ENCODE results near the gene RSL1D1. TPM values are rescaled to one million over a fixed set of nuclear protein-coding genes. Genes with fewer than 3 reads are reported as not detected.

Gene RSL1D1
- total RNA-seq, 2 donors from 2014 or later: 89.5 to 99.3 TPM

- intact Hi-C loops (cut with DNase I): no loop called here
- Histone ChIP-seq H3K4me3 (no peak overlapping the region), H3K27me3 (no peaks in the 10 kb centered on the region), H3K9ac (ENCODE audit: low read depth in 2 of 2, low read length in 2 of 2) (no peak overlapping the region), H3K4me1 (no peaks in the 10 kb centered on the region), H3K9me3 (no peaks in the 10 kb centered on the region), H3K36me3 (peaks cover 8% of the 10 kb centered on the region), H3K27ac (no peak overlapping the region)
- no peak for TF ChIP-seq CTCF (IDR thresholded peaks at IDR 0.05)
- DNase-seq: no peak
Measured at GRCh38 chr16:11876306-11876705, 25.0 kb upstream of the RSL1D1 start.

- H3K4me1 ChIP-seq: no peaks in the 10 kb centered on the region
- no peak overlapping the region for H3K27ac ChIP-seq
- H3K4me3 ChIP-seq: no peak overlapping the region
- no peak overlapping the region for H3K9ac ChIP-seq (ENCODE audit: low read depth in 2 of 2, low read length in 2 of 2)
- no peak for TF ChIP-seq CTCF (IDR thresholded peaks at IDR 0.05)
- no peaks in the 10 kb centered on the region for H3K27me3 ChIP-seq
- intact Hi-C loops (cut with DNase I): no loop called here
- H3K36me3 ChIP-seq: peaks cover 8% of the 10 kb centered on the region
- H3K9me3 ChIP-seq: no peaks in the 10 kb centered on the region
- no peak for DNase-seq
Measured at GRCh38 chr16:11875721-11876120, 24.4 kb upstream of the RSL1D1 start.

- H3K4me1 ChIP-seq: no peaks in the 10 kb centered on the region
- H3K27ac ChIP-seq: no peak overlapping the region
- TF ChIP-seq CTCF (IDR thresholded peaks at IDR 0.05): no peak
- H3K9ac ChIP-seq (ENCODE audit: low read depth in 2 of 2, low read length in 2 of 2): no peak overlapping the region
- no peak for DNase-seq
- H3K36me3 ChIP-seq: no peaks in the 10 kb centered on the region
- H3K9me3 ChIP-seq: no peaks in the 10 kb centered on the region
- H3K27me3 ChIP-seq: no peaks in the 10 kb centered on the region
- no peak overlapping the region for H3K4me3 ChIP-seq
- intact Hi-C loops (cut with DNase I): no loop called here
Measured at GRCh38 chr16:11871193-11871592, 19.9 kb upstream of the RSL1D1 start.

DNA sequence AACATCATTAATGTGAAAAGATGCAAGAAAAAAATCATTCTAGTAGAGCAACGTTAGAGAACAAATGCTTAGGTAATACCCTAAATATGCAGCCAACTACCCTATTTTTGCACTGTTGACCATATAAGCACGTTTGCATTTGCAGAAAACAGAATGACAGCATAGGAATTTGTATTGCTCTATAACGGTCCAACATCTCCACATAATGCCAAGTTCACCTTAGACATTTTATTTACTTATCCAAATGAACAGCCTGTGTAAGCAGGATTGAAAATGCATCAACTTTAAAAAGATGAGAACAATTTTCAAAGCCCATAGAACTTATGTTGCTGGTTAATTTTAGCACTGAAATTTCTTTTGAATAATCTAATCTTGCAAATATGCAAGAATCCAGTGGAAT is 19.1 kb upstream of the RSL1D1 start:
- H3K4me1 ChIP-seq: no peaks in the 10 kb centered on the region
- H3K36me3 ChIP-seq: no peaks in the 10 kb centered on the region
- intact Hi-C loops (cut with DNase I): no loop called here
- H3K27ac ChIP-seq: no peak overlapping the region
- no peaks in the 10 kb centered on the region for H3K27me3 ChIP-seq
- TF ChIP-seq CTCF (IDR thresholded peaks at IDR 0.05): no peak
- no peak for DNase-seq
- H3K4me3 ChIP-seq: no peak overlapping the region
- no peak overlapping the region for H3K9ac ChIP-seq (ENCODE audit: low read depth in 2 of 2, low read length in 2 of 2)
- H3K9me3 ChIP-seq: no peaks in the 10 kb centered on the region

DNA sequence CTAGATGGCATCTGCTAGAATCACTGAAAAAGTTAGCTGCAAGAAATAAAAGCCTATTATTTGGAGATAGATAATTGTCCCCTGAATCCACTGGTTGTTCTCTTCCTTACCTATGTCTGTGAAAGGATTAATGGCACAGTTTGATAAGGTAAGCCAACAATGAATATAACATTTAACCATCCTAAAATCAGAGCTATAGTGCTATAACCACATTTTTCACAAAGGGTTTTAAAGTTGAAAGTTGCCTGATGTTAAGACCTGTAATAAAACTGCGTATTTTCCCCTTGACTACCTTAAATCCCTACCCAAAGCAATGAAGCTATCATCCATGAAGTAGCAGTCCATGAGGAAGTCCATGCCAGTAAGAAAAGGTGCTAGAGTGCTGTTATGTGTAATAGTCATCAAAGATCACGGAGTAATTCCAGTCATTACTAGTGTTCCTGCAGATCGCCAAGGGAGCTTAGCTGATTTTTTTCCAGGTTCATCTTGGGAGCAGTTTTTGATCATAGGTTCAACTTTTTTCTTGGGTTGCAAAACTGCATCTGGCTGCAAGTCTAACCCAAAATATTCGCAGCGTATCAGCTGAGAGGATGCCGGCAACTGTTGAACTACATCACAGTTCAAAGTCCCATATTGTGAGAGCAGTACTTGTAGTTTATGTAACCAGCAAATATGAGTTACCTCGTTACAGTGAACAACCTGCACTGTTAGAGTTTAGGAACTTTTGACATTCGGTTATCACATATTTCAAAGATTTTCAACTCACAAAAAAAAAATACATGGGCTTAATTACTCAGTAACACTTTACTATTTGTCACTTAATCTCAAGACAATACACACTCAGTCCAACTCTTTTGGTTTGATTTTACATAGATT is 18.2 kb upstream of the RSL1D1 start:
- H3K9me3 ChIP-seq: no peaks in the 10 kb centered on the region
- no peak overlapping the region for H3K9ac ChIP-seq (ENCODE audit: low read depth in 2 of 2, low read length in 2 of 2)
- H3K4me1 ChIP-seq: no peaks in the 10 kb centered on the region
- H3K4me3 ChIP-seq: no peak overlapping the region
- intact Hi-C loops (cut with DNase I): no loop called here
- H3K36me3 ChIP-seq: no peaks in the 10 kb centered on the region
- TF ChIP-seq CTCF (IDR thresholded peaks at IDR 0.05): no peak
- no peak for DNase-seq
- H3K27ac ChIP-seq: no peak overlapping the region
- no peaks in the 10 kb centered on the region for H3K27me3 ChIP-seq
